Uterus (tissue), 4 donors: ENCODE results near the gene PRC1. TPM values are rescaled to one million over a fixed set of nuclear protein-coding genes. Genes with fewer than 3 reads are reported as not detected.
A peak's percentile ranks its signal among the peaks of the same experiment; 100 is the strongest.

Experiments
- DNase-seq, 2 donors: peaks; one replicate each; pipeline ENCODE4 v3.0.0-alpha.2; 2019 to 2020
- H3K27ac ChIP-seq, 2 donors: fragments of 200-600 bp; sonication (generic); 1 replicate in 1 of 2; 2 replicates in 1 of 2; pipeline ENCODE4 v1.5.1; 2016 to 2018
- H3K27me3 ChIP-seq, 2 donors: fragments of 200-600 bp; sonication (generic); one replicate each; pipeline ENCODE4 v1.5.1; 2018 to 2019; ENCODE audit warnings: control low read depth in 1 of 2
- H3K36me3 ChIP-seq, 2 donors: fragments of 200-600 bp; sonication (generic); one replicate each; pipeline ENCODE4 v1.5.1; 2019; ENCODE audit warnings: control low read depth in 1 of 2
- H3K4me1 ChIP-seq, 2 donors: fragments of 200-600 bp; sonication (generic); one replicate each; pipeline ENCODE4 v1.5.1; 2018 to 2019; ENCODE audit warnings: control low read depth in 1 of 2
- H3K4me3 ChIP-seq, 2 donors: fragments of 200-600 bp; sonication (generic); 1 replicate in 1 of 2; 2 replicates in 1 of 2; pipeline ENCODE4 v1.5.1; 2018 to 2019; ENCODE audit warnings: mild to moderate bottlenecking in 1 of 2
- H3K9me3 ChIP-seq, 2 donors: fragments of 200-600 bp; sonication (generic); one replicate each; pipeline ENCODE4 v1.5.1; 2019; ENCODE audit warnings: control low read depth in 1 of 2
- POLR2A ChIP-seq, 2 donors: fragments of 450-650 bp; IDR thresholded peaks; one replicate each; pipeline ENCODE4 v1.6.1; 2016; ENCODE audit warnings: antibody characterized with exemption in 2 of 2, mild to moderate bottlenecking in 1 of 2, moderate library complexity in 1 of 2
- intact Hi-C: fragments of 100-400 bp; cut with DNase I; formaldehyde crosslinking; loops from one replicate; pipeline ENCODE4 v1.15.1; 2023; ENCODE audit warnings: low total_unique reads
- total RNA-seq, 4 donors: library from RNA; depleted of rRNA in 3 of 4; stranded (reverse); fragments of >200 nt in 3 of 4; gene quantifications; one replicate each; pipeline versions ENCODE4 v1.1.0 to v1.2.4, GENCODE V29; 2014 to 2023
- TF ChIP-seq, protein P1 (sequence below), 4 experiments: fragments of 200-600 bp in 2 of 4; fragments of 450-650 bp in 2 of 4; sonication (generic) in 2 of 4; IDR thresholded peaks; one replicate each; pipeline ENCODE4 v1.5.1; 2016 to 2019; ENCODE audit warnings: antibody characterized with exemption in 4 of 4, mild to moderate bottlenecking in 2 of 4, moderate library complexity in 1 of 4
- donor health status: DM: yes; HTN: yes; CAD: no.

Gene PRC1
- total RNA-seq, 4 donors from 2014 or later = 7.1 to 95.0 (median 9.4) TPM; not detected in 1

DNA sequence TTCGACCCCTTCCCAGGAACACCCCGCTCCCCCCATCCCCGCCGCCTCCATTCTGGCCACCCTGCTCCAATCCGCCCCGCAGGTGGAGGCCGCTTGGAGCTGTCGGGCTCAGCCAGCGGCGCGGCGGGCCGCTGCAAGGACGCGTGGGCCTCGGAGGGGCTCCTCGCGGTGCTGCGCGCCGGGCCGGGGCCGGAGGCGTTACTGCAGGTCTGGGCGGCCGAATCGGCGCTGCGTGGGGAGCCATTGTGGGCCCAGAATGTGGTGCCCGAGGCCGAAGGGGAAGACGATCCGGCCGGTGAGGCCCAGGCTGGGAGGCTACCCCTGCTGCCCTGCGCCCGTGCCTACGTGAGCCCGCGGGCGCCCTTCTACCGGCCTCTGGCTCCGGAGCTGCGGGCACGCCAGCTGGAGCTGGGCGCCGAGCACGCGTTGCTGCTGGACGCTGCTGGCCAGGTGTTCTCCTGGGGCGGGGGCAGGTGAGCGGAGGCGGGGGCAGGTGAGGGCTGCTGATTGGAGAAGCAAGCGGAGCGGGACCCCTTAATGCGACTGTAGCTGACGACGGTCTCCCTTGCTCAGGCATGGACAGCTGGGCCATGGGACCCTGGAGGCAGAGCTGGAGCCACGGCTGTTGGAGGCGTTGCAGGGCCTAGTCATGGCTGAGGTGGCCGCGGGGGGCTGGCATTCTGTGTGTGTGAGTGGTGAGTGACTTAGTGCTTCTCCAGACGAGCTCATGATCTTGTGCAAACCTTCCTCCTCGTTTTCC, 37.1 kb downstream of the PRC1 start:
- no peaks in the 10 kb centered on the region for H3K9me3 ChIP-seq
- intact Hi-C loops = loop anchor here (2.0 kb wide), 1 partner anchor 38 kb away; the partner anchor contains the start of gene PRC1
- TF ChIP-seq, protein P1, sequence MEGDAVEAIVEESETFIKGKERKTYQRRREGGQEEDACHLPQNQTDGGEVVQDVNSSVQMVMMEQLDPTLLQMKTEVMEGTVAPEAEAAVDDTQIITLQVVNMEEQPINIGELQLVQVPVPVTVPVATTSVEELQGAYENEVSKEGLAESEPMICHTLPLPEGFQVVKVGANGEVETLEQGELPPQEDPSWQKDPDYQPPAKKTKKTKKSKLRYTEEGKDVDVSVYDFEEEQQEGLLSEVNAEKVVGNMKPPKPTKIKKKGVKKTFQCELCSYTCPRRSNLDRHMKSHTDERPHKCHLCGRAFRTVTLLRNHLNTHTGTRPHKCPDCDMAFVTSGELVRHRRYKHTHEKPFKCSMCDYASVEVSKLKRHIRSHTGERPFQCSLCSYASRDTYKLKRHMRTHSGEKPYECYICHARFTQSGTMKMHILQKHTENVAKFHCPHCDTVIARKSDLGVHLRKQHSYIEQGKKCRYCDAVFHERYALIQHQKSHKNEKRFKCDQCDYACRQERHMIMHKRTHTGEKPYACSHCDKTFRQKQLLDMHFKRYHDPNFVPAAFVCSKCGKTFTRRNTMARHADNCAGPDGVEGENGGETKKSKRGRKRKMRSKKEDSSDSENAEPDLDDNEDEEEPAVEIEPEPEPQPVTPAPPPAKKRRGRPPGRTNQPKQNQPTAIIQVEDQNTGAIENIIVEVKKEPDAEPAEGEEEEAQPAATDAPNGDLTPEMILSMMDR (IDR thresholded peaks at IDR 0.05) = no peak
- TF ChIP-seq POLR2A (IDR thresholded peaks at IDR 0.05) = no peak
- H3K36me3 ChIP-seq = no peaks in the 10 kb centered on the region
- H3K4me1 ChIP-seq = peaks cover 0 to 5% of the 10 kb centered on the region in 2 donors
- H3K27ac ChIP-seq = peak overlapping the region; percentile 57 to 73
- H3K27me3 ChIP-seq = no peaks in the 10 kb centered on the region
- no peak for DNase-seq
- peak overlapping the region; percentile 58 to 59 for H3K4me3 ChIP-seq

DNA sequence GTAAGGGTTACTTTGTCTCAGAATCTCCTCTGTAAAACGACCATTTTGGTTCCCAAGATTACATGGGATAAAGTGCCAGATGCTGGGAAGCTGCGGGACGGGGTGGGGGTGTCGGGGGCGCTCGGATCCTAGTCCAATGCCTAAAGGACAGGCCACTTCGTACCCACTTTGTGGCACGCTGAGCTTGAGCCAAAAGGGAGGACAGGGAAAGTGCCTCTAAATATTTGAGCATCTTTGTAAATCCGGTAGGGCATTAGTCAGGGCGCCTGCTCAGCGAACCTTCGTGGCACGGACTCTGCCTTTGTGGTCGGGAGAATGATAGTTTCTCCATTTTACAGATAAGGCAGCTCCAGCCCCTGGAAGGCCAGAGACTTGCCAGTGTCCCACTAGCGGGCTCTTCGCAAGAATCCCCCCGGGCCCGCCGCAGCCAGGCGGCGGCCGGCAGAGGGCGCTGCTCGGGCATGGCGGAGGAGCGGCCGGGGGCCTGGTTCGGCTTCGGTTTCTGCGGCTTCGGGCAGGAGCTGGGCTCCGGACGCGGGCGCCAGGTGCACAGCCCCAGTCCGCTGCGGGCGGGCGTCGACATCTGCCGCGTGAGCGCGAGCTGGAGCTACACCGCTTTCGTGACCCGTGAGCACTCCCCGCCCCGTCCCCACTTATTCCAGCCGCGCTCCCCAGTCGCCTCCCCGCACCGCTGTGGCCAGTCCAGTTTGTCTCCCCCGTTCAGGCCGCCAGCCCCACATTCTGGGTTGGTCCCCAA, 37.9 kb downstream of the PRC1 start:
- Histone ChIP-seq H3K27me3 (no peaks in the 10 kb centered on the region), H3K4me3 (peak overlapping the region; percentile 58 to 59), H3K9me3 (no peaks in the 10 kb centered on the region), H3K36me3 (no peaks in the 10 kb centered on the region), H3K27ac (peak overlapping the region; percentile 57 to 73), H3K4me1 (peaks cover 0 to 5% of the 10 kb centered on the region in 2 donors)
- TF ChIP-seq POLR2A (IDR thresholded peaks at IDR 0.05) = no peak
- TF ChIP-seq, protein P1 (IDR thresholded peaks at IDR 0.05) = peak; percentile 82 to 98 (median 88)
- peak; percentile 72 to 82 for DNase-seq
- intact Hi-C loops = loop anchor here (2.0 kb wide), 1 partner anchor 38 kb away; the partner anchor contains the start of gene PRC1

DNA sequence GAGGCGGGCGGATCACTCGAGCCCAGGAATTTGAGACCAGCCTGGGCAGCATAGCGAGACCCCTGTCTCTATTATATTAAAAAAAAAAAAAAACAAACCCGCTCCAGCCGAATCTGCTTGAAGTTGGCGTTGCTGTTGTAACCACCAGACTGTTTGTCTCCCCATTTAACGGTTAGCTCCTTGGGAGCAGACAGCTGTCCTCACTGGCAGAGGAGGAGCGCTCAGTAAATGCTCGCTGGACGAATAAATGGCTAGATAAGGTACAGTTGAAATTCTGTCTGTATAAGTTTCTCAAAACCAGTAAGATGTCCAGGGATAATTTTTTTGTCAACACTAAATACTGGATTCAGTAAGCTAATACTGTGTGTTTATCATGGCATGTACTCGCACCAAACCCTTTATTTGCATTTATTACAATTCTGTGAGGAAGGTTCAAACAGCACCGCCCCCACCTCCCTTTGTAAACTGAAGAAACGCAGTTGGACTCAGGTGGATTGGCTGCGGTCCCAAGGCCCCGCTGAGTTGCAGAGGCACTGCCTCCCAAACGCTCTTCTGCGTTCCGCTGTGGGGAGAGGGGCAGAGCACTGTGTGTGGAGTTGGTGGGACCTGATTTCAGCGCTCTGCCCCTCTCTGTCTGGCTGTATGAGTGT, 38.6 kb downstream of the PRC1 start:
- Histone ChIP-seq H3K9me3 (no peaks in the 10 kb centered on the region), H3K4me1 (peaks cover 0 to 5% of the 10 kb centered on the region in 2 donors), H3K27ac (no peak overlapping the region), H3K36me3 (no peaks in the 10 kb centered on the region), H3K27me3 (no peaks in the 10 kb centered on the region), H3K4me3 (no peak overlapping the region)
- no peak for DNase-seq
- intact Hi-C loops = loop anchor here (2.0 kb wide), 1 partner anchor 39 kb away; the partner anchor contains the start of gene PRC1
- no peak for TF ChIP-seq POLR2A (IDR thresholded peaks at IDR 0.05)
- TF ChIP-seq, protein P1 (IDR thresholded peaks at IDR 0.05) = no peak

DNA sequence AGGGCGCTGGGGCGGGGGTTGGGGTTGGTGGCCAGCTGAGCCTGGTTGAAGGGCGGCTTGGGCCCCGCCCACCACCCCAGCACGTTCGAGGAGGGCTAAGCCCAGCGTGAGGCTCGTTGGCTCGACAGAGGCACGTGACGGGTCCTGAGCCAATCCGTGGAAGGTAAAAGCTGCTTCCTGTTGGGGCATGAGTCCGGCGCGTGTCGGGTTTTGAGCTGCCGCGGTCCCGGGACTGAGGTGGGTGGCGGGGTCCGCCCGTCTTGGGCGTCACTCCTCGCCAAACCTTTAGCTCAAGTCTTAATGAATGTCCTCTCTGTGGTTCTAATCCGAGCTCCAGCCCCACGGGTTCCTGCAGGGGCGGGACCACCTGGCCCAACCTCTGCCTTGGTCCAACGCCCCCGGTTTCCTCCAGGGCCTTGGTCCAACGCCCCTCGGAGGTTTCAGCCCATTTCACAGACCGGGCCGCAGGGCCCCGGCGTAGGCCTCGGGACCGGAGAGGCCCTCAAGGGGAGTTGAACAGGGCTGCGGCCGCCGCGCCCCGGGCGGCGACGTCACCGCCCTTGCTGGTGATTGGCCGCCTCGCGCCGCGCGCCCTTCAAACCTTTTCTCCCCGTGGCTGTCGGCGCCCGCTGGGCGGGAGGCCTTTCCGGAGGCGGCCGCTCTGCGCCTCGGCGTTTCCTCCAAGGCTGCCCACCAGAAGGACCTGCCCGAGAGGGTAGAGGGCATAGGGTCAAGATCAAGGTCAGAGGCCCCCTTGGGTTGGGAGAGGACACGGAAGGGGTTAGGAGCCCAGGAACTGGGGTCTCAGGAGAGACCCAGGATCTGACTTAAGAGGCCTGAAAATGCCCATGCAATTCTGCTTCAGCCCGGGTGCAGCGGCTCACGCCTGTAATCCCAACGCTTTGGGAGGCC, 39.4 kb downstream of the PRC1 start, which contains the start of gene RCCD1:
Gene RCCD1, plus strand, starts transcription at position 173 of the 912 bp plus-strand sequence. CDS start 1,851 bp downstream, outside the sequence.
- DNase-seq = peak; percentile 93 to 94
- no peaks in the 10 kb centered on the region for H3K27me3 ChIP-seq
- intact Hi-C loops = no loop called here
- H3K4me1 ChIP-seq = peaks cover 0 to 5% of the 10 kb centered on the region in 2 donors
- peak within 1 kb of the TSS; percentile 73 to 80 for H3K4me3 ChIP-seq
- no peaks in the 10 kb centered on the region for H3K36me3 ChIP-seq
- no peaks in the 10 kb centered on the region for H3K9me3 ChIP-seq
- peak within 1 kb of the TSS; percentile 62 to 91 for H3K27ac ChIP-seq
- peak in 1 of 2 donors; percentile 63 for TF ChIP-seq POLR2A (IDR thresholded peaks at IDR 0.05)
- TF ChIP-seq, protein P1 (IDR thresholded peaks at IDR 0.05) = no peak
